Adipose tissue (tissue), 3 donors: ENCODE data around the gene PAQR5. TPM values are rescaled to one million over a fixed set of nuclear protein-coding genes. Genes with fewer than 3 reads are reported as not detected.

ENCODE experiments used
- H3K27ac ChIP-seq: one replicate; pipeline ENCODE4 v1.5.1; 2013; ENCODE audit warnings: low read depth, low read length
- whole genome bisulfite sequencing, 3 donors: extraction: QIAGEN DNeasy Blood & Tissue Kit; methylation state at CpG; one replicate each; pipeline ENCODE4 v1.1.7; 2013; 5-methylcytosine and 5-hydroxymethylcytosine counted together
- polyA plus RNA-seq, 3 donors: library from polyadenylated mRNA; stranded (reverse); fragments of 200-250 nt; gene quantifications; one replicate each; pipeline ENCODE4 v1.2.3, GENCODE V29; 2013
- donor health status: healthy with polysubstance abuse.
- donor health status: Bipolar disorder and iron deficiency.
- donor health status: healthy.

Gene PAQR5, protein sequence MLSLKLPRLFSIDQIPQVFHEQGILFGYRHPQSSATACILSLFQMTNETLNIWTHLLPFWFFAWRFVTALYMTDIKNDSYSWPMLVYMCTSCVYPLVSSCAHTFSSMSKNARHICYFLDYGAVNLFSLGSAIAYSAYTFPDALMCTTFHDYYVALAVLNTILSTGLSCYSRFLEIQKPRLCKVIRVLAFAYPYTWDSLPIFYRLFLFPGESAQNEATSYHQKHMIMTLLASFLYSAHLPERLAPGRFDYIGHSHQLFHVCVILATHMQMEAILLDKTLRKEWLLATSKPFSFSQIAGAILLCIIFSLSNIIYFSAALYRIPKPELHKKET
- polyA plus RNA-seq, result 1 to 10 TPM in 1 of 3 donors, under 1 TPM in 2; 0.11 to 2.5 (median 0.43) TPM

- 1% methylated on average over 46 to 74 of the region's 74 CpGs for whole genome bisulfite sequencing, 3 donors
- no peak within 1 kb of the TSS for H3K27ac ChIP-seq
Observed at GRCh38 chr15:69298697-69299441, at the start of gene PAQR5. PAQR5 (plus strand) TSS chr15:69298912; CDS start chr15:69360081, 61,169 bp downstream.

GRCh38 chr15:69253156-69253555, 45.6 kb upstream of the PAQR5 start:
- WGBS, 3 donors, result 35 to 53% (median 46%) methylated on average over 3 of the region's 3 CpGs

DNA sequence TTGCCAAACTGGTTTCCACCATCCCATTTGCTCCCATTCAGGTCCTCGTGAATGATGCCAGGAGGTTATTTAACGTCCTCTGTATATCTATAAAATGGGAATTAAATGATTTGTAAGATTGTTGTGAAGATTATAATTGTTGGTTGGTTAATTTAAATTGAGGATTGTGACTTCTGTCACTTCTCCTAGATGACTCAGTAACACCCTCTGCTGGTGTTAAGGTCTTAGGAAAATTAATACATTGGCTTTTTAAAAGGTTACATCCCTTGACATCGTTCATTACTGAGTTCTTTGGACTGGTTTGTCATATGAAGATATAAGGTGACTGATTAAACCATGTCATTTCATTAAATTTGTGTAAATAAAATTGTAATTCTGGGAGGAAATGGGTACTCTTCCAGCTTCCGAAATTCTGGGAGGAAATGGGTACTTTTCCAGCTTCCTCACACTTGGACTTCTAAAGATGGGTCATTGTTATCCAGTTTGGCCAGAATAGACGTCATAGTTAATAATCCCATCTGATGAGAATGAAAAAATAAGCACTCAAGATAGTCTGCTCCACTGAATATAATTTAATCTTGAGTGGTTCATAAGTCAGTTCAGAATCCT, 33.3 kb upstream of the PAQR5 start:
- H3K27ac ChIP-seq, result no peak overlapping the region
- 37 to 45% (median 38%) methylated on average over 5 of the region's 5 CpGs for WGBS, 3 donors

More at GRCh38 chr15:69253156-69253555, 45.6 kb upstream of the PAQR5 start:
- H3K27ac ChIP-seq, result no peak overlapping the region

GRCh38 chr15:69271217-69271616, 27.5 kb upstream of the PAQR5 start:
- no peak overlapping the region for H3K27ac ChIP-seq

DNA sequence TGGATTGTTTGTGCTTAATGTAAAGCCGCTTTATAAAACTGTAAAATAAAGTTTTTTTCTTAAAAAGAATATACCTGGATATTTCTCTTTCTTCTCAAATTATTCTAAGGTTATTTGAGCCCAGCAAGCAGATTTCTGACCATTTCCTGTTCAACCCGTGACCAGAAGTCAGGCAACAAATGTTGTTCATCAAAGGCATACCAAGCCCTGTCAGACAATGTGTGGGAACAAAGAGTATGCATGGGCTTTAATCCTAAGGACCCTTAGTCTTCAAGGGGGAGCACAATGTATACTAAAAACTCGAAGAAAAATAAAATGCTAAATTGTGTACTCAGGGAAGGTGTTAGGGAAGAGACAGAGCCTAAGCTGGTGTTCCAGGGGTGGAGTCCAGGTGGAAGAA, 26.6 kb upstream of the PAQR5 start:
- H3K27ac ChIP-seq, result no peak overlapping the region
- 69 to 76% (median 71%) methylated on average over 3 of the region's 3 CpGs for WGBS, 3 donors

DNA sequence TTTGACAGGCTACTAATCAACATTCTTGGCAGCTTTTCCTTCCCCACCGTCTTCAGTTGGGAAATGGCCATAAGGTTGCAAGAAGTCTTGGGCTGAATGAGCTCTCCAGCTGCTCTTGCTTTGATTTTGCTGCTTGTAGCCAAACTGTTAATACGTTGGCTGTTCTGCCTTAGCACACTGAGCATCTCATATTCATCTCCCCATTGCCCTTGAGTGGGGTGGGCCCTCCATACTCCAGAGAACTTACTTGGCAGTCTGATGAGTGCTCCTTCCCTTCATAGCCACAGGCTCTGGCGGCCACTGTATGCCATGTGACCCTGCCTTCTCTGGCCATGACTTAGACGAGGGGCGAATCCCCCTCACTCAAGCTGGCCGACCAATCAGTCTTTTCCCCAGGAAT, 25.8 kb upstream of the PAQR5 start:
- WGBS, 3 donors, result 73 to 84% (median 77%) methylated on average over 6 of the region's 6 CpGs
- no peak overlapping the region for H3K27ac ChIP-seq

- no peak overlapping the region for H3K27ac ChIP-seq
Observed at GRCh38 chr15:69275074-69275670, 23.5 kb upstream of the PAQR5 start.

DNA sequence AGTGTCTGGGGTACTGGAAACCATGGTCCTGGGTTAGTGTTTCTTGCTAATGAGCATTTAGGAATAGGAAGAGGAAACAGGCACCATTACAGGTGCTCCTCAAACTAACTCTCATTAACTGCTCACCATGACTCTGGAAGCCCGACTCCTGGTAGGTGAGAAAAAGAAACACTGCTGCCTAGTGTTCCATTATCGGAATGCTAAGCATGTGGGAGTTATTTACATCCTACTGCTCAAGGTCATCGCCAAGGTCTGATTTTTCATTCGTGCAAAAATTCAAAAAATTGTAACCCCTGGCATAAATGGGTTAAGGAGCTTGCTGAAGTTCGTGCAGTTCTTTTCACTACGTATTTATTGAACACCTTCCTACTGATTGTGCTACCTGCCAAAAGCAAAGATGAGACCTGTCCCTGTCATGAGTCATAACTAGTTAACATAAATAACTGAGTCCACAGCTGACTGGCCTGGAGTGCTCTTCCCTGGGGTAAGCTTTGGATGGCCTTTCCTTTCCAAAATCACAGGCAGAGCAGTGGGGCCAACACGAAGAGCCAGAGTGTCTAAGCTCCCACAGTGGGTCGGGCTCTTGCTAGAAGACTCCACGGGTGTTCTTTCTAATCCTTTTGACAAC, 22.7 kb upstream of the PAQR5 start:
- WGBS, 3 donors, result 36 to 76% (median 63%) methylated on average over 9 of the region's 9 CpGs

More at GRCh38 chr15:69275074-69275670, 23.5 kb upstream of the PAQR5 start:
- WGBS, 3 donors, result 63 to 68% (median 64%) methylated on average over 4 of the region's 4 CpGs

DNA sequence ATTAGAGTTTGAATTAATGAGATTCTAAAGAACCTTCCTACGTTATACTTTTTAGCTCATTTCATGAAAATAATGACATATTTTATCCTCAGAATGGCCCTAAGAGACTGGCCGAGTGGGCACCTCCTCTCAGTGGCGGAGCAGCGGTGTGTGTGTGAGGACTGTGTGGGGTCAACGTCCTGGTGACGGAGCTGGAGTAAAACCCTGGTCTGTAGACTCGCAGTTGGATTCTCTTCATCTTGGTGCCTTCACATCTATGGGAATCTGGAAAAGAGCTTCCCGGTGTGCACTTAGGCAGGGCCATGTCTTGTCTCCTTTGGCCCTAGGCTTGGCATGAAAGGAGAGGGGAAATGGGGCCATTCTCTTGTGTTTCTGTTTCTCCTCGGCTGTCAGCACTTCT, 21.4 kb upstream of the PAQR5 start:
- 84 to 90% (median 86%) methylated on average over 9 of the region's 9 CpGs for WGBS, 3 donors
- no peak overlapping the region for H3K27ac ChIP-seq

More for the DNA sequence above, 22.7 kb upstream of the PAQR5 start:
- H3K27ac ChIP-seq, result no peak overlapping the region

DNA sequence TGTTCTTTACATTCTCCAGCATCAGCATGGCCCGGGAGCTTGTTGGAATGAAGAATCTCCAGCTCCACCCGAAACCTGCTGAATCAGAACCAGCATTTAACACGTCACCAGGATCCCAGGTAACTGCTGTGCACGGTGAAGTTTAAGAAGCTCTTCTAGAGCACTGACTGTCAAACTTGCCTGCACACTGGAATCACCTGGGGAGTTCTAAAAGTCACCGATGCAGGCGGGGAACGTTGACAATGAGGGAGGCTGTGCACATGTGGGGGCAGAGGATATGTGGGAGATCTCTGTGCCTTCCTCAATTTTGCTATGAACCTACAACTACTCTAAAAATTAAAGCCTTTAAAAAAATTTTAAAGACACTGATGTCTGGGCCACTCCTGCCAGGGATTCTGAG, 19.1 kb upstream of the PAQR5 start:
- WGBS, 3 donors, result 92 to 95% (median 92%) methylated on average over 7 of the region's 7 CpGs
- H3K27ac ChIP-seq, result no peak overlapping the region

GRCh38 chr15:69280783-69281182, 17.9 kb upstream of the PAQR5 start:
- 62 to 67% (median 65%) methylated on average over 5 of the region's 5 CpGs for WGBS, 3 donors
- H3K27ac ChIP-seq, result no peak overlapping the region

GRCh38 chr15:69282104-69282743, 16.5 kb upstream of the PAQR5 start:
- no peak overlapping the region for H3K27ac ChIP-seq
- 85 to 95% (median 94%) methylated on average over 9 of the region's 9 CpGs for WGBS, 3 donors

GRCh38 chr15:69285834-69286233, 12.9 kb upstream of the PAQR5 start:
- 94 to 97% (median 96%) methylated on average over 12 of the region's 12 CpGs for WGBS, 3 donors
- no peak overlapping the region for H3K27ac ChIP-seq

DNA sequence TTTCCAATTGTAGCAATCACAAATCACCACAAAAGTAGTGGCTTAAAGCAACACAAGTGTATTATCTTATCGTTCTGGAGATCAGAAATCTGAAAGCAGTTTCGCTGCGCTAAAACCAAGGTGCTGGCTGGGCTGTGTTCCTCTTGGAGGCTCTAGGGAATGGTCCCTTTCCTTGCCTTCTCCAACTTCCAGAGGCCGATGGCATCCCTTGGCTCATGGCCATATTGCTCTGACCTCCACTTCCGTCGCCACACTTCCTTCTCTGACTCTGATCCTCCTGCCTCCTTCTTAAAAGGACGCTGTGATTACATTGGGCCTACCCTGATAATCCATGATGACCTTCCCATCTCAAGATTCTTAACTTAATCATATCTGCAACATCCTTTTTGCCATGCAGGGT, 10.7 kb upstream of the PAQR5 start:
- no peak overlapping the region for H3K27ac ChIP-seq
- 81 to 90% (median 86%) methylated on average over 7 of the region's 7 CpGs for whole genome bisulfite sequencing, 3 donors

DNA sequence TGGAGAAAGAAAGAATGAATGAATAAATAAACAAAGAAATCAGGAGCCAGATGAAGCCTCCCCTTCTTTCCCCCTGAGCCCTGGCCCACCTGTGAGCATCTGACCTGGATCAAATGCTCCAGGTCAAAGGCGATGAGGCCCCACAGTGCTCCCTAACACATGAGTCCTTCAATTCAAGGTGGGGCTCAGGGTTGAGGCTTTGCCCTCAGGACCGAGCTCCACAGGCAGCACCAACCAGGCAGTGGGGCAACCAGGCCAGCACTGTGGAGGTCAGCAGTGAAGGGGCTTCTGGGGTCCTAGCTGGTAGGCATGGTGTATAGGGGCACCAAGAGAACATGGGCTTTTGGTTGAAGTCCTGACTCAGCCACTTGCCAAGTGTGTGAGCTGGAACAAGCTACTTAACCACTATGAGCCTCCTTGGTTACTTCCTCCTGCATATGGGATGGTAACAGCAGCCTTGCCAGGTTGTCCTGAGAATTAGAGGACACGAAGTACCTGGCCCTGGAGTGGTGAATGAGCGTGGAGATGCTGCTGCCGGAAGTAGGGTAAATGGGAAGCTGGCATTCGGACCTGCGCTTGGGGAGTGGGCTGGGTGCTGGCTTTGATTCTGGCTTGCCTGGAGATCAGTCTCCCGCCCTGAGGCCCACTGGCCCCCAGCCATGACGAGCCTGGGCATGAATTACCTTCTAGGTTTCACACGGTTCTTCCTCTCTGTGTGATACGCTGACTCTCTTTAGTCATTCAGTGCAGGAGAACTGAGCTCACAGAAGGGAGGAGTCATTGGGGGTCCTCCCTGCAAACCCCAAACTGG, 10.0 kb upstream of the PAQR5 start:
- H3K27ac ChIP-seq, result no peak overlapping the region
- 84 to 91% (median 90%) methylated on average over 11 of the region's 11 CpGs for whole genome bisulfite sequencing, 3 donors

- WGBS, 3 donors, result 26 to 62% (median 56%) methylated on average over 8 of the region's 8 CpGs
- no peak overlapping the region for H3K27ac ChIP-seq
Observed at GRCh38 chr15:69289342-69290146, 9.2 kb upstream of the PAQR5 start.
